Body of pancreas (tissue), 4 donors: Measurements from ENCODE around the gene ORC1. TPM values are rescaled to one million over a fixed set of nuclear protein-coding genes. Genes with fewer than 3 reads are reported as not detected.

Experiments used
- ATAC-seq: fragments of 150-250 bp; one replicate; pipeline ENCODE4 v1.9.1; 2016
- DNase-seq, 4 donors: peaks; one replicate each; pipeline ENCODE4 v3.0.0-alpha.2; 2019
- H3K27ac ChIP-seq, 4 donors: fragments of 200-600 bp; sonication (generic); 1 replicate in 3 of 4; 2 replicates in 1 of 4; pipeline versions ENCODE4 v1.5.1 to v1.6.1; 2016 to 2019; ENCODE audit warnings: mild to moderate bottlenecking in 1 of 4, mixed read lengths in 1 of 4, moderate library complexity in 1 of 4
- H3K27me3 ChIP-seq, 2 donors: fragments of 200-600 bp; sonication (generic); one replicate each; pipeline ENCODE4 v1.6.0; 2016; ENCODE audit warnings: mild to moderate bottlenecking in 1 of 2
- H3K36me3 ChIP-seq, 2 donors: fragments of 200-600 bp; sonication (generic); replicated peaks in 1 of 2; 2 replicates each; pipeline ENCODE4 v1.5.1; 2016; ENCODE audit warnings: low read depth in 2 of 2; ENCODE audit not compliant: insufficient read depth in 1 of 2
- H3K4me1 ChIP-seq: fragments of 200-600 bp; sonication (generic); one replicate; pipeline ENCODE4 v1.6.0; 2016
- H3K4me3 ChIP-seq, 2 donors: fragments of 200-600 bp; sonication (generic); 1 replicate in 1 of 2; 2 replicates in 1 of 2; pipeline ENCODE4 v1.5.1; 2016 to 2019
- H3K9me3 ChIP-seq, 3 donors: fragments of 200-600 bp; sonication (generic); 1 replicate in 2 of 3; 2 replicates in 1 of 3; pipeline ENCODE4 v1.5.1; 2016
- POLR2A ChIP-seq, 3 donors: fragments of 450-650 bp; IDR thresholded peaks; one replicate each; pipeline ENCODE4 v1.6.1; 2016; ENCODE audit warnings: antibody characterized with exemption in 3 of 3, mild to moderate bottlenecking in 2 of 3
- WGBS, 2 donors: methylation state at CpG; one replicate each; pipeline ENCODE4 v1.1.5; 2017; 5-methylcytosine and 5-hydroxymethylcytosine counted together
- intact Hi-C: fragments of 100-400 bp; cut with DNase I; formaldehyde crosslinking; loops from one replicate; pipeline ENCODE4 v1.15.1; 2023
- total RNA-seq, 2 donors: library from RNA; depleted of rRNA; stranded (reverse); fragments of >200 nt; gene quantifications; one replicate each; pipeline ENCODE4 v1.1.0, GENCODE V29; 2016
- TF ChIP-seq, protein P1 (sequence below), 7 experiments: fragments of 450-650 bp in 4 of 7; fragments of 200-600 bp in 3 of 7; sonication (generic) in 3 of 7; IDR thresholded peaks; one replicate each; pipeline ENCODE4 v1.5.1; 2016 to 2019; ENCODE audit warnings: antibody characterized with exemption in 7 of 7

ORC1 gene
- total RNA-seq, 2 donors from 2014 or later, result 0.52 TPM; not detected in 1

DNA sequence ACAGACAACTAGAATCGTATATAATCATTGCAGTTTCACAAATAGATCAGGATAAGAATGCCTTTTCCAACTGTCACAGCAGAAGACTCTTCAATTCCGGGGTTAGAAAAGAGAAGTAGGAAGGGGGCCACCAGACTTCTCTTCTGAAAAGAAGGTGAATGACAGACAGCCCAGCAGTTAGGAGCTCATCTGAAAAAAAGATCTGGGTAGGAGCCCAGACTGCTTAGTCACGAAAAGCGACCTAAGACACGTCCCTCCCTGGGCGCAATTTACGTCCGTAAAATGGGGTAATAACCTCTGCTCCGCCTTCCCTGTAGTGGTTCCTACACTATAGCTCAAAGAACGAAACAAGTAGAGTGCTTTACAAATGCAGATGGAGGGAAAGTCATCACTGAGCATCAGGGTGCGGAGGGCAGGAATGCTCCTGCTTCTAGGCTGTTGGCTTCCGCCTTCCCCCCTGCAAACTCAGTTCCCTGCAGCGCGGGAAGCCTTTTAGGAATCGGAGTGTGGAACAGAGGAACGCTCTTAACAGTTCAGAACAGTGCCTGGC is 582 bp downstream of the ORC1 start:
- no peak for TF ChIP-seq POLR2A (IDR thresholded peaks at IDR 0.05)
- TF ChIP-seq, protein P1, sequence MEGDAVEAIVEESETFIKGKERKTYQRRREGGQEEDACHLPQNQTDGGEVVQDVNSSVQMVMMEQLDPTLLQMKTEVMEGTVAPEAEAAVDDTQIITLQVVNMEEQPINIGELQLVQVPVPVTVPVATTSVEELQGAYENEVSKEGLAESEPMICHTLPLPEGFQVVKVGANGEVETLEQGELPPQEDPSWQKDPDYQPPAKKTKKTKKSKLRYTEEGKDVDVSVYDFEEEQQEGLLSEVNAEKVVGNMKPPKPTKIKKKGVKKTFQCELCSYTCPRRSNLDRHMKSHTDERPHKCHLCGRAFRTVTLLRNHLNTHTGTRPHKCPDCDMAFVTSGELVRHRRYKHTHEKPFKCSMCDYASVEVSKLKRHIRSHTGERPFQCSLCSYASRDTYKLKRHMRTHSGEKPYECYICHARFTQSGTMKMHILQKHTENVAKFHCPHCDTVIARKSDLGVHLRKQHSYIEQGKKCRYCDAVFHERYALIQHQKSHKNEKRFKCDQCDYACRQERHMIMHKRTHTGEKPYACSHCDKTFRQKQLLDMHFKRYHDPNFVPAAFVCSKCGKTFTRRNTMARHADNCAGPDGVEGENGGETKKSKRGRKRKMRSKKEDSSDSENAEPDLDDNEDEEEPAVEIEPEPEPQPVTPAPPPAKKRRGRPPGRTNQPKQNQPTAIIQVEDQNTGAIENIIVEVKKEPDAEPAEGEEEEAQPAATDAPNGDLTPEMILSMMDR (IDR thresholded peaks at IDR 0.05), result no peak
- H3K4me1 ChIP-seq, result peaks cover 21% of the 10 kb centered on the region
- no peaks in the 10 kb centered on the region for H3K27me3 ChIP-seq
- peak; percentile 16 for ATAC-seq
- H3K9me3 ChIP-seq, result no peaks in the 10 kb centered on the region
- peak overlapping the region in 3 of 4 donors; percentile 36 to 97 (median 89) for H3K27ac ChIP-seq
- H3K36me3 ChIP-seq, result no peaks in the 10 kb centered on the region
- peak in 3 of 4 donors; percentile 12 to 17 (median 17) for DNase-seq
- peak overlapping the region; percentile 35 to 68 for H3K4me3 ChIP-seq
- intact Hi-C loops, result no loop called here
- 0% methylated on average over 15 to 16 of the region's 16 CpGs for WGBS, 2 donors

DNA sequence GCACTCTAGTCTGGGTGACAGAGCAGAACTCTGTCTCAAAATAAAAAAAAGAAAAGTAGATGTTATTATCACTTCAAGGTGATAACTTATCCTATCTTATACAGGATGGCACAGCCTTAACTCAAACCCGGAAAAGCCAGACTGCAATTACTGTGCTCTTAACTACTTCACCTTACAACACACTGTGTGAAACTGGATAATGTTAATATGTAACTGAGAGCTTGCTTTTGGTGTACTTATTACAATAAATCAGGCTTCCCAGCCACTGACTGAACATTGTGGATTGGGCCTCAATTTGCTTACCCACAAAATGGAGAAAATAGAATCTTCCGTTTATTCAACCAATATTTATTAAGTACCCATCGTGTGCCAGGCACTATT is 1.4 kb downstream of the ORC1 start:
- WGBS, 2 donors, result 18 to 24% methylated on average over 3 of the region's 3 CpGs
- intact Hi-C loops, result no loop called here

DNA sequence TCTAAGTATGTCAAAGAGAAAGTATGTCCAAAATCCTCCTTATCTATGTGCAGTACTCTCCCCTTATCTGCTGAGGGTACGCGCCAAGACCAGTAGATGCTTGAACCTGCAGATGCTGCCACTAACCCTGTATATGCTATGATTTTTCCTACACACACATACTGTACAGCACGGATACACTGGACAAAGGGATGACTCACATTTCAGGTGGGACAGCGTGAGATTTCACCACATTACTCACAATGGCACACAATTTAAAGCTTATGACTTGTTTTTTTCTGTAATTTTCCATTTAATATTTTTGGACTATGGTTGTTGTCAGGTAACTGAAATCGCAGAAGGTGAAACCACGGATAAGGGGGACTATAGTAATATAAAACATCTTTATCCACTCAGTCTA is 4.1 kb downstream of the ORC1 start:
- intact Hi-C loops, result no loop called here
- no peak overlapping the region for H3K27ac ChIP-seq
- H3K4me1 ChIP-seq, result peaks cover 9% of the 10 kb centered on the region
- no peaks in the 10 kb centered on the region for H3K36me3 ChIP-seq
- H3K4me3 ChIP-seq, result no peak overlapping the region
- TF ChIP-seq, protein P1 (IDR thresholded peaks at IDR 0.05), result no peak
- TF ChIP-seq POLR2A (IDR thresholded peaks at IDR 0.05), result no peak
- no peak for ATAC-seq
- no peaks in the 10 kb centered on the region for H3K9me3 ChIP-seq
- H3K27me3 ChIP-seq, result no peaks in the 10 kb centered on the region
- DNase-seq, result no peak
- WGBS, 2 donors, result 92 to 98% methylated on average over 6 of the region's 6 CpGs

More for the DNA sequence above, 1.4 kb downstream of the ORC1 start:
- Histone ChIP-seq H3K36me3 (no peaks in the 10 kb centered on the region), H3K9me3 (no peaks in the 10 kb centered on the region), H3K4me3 (no peak overlapping the region), H3K27ac (no peak overlapping the region), H3K4me1 (peaks cover 21% of the 10 kb centered on the region), H3K27me3 (no peaks in the 10 kb centered on the region)
- ATAC-seq, result no peak
- no peak for DNase-seq
- TF ChIP-seq POLR2A (IDR thresholded peaks at IDR 0.05), result no peak
- TF ChIP-seq, protein P1 (IDR thresholded peaks at IDR 0.05), result no peak

DNA sequence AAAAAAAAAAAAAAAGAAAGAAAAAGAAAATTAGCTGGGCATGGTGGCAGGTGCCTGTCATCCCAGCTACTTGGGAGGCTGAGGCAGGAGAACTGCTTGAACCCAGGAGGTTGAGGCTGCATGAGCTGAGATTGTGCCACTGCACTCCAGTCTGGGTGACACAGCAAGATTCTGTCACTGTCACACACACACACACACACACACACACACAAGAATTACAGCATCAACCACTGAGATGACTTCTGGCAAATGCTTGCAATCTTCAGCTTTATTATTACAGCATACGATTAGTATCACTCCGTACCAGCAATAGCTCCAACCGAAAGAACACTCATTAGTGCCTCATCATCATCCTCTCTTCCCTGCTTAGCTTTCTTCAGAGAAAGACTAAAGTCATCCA is 4.6 kb downstream of the ORC1 start:
- WGBS, 2 donors, result 93% methylated on average over 3 of the region's 3 CpGs
- Histone ChIP-seq H3K27ac (no peak overlapping the region), H3K9me3 (no peaks in the 10 kb centered on the region), H3K4me3 (no peak overlapping the region), H3K4me1 (peaks cover 8% of the 10 kb centered on the region), H3K27me3 (no peaks in the 10 kb centered on the region), H3K36me3 (no peaks in the 10 kb centered on the region)
- ATAC-seq, result no peak
- TF ChIP-seq, protein P1 (IDR thresholded peaks at IDR 0.05), result no peak
- no peak for TF ChIP-seq POLR2A (IDR thresholded peaks at IDR 0.05)
- intact Hi-C loops, result no loop called here
- no peak for DNase-seq

DNA sequence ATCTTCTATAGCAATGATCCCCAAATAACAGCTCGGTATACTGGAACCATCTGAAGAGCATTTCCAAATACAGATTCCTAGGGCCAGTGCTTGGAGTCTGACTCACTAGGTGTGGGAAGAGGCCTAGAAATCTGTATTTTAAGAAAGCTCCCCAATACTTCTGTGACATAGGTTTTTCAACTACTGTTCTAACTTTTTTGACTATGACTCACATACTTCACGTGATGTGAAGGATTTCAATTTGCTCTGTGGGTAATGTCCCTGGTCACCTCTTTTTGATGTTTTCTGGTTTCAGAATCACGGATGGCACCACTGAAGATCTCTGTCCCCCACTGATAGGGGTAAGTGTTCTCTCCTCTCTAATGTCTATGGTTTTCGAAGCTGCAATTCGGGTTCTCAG is 11.0 kb downstream of the ORC1 start:
- WGBS, 2 donors, result 92 to 97% methylated on average over 5 of the region's 5 CpGs

More for the DNA sequence above, 11.0 kb downstream of the ORC1 start:
- no peak overlapping the region for H3K4me3 ChIP-seq
- H3K36me3 ChIP-seq, result no peaks in the 10 kb centered on the region
- DNase-seq (no peak), ATAC-seq (no peak)
- H3K27ac ChIP-seq, result no peak overlapping the region
- intact Hi-C loops, result no loop called here
- no peaks in the 10 kb centered on the region for H3K9me3 ChIP-seq
- H3K27me3 ChIP-seq, result no peaks in the 10 kb centered on the region
- TF ChIP-seq POLR2A (IDR thresholded peaks at IDR 0.05), result no peak
- no peaks in the 10 kb centered on the region for H3K4me1 ChIP-seq
